Hepatocyte (in vitro differentiated cells): Measurements from ENCODE around the gene C19orf81.

ENCODE experiments used
- CTCF ChIP-seq: fragments of 200-600 bp; sonication (generic); IDR thresholded peaks from 2 replicates; pipeline ENCODE4 v1.5.1; 2016; ENCODE audit warnings: antibody characterized with exemption, mild to moderate bottlenecking; ENCODE audit not compliant: poor library complexity
- EZH2 ChIP-seq: fragments of 200-600 bp; sonication (generic); IDR thresholded peaks from 2 replicates; pipeline ENCODE4 v1.6.1; 2016; ENCODE audit warnings: antibody characterized with exemption, mild to moderate bottlenecking, borderline replicate concordance
- EZH2phosphoT487 ChIP-seq: fragments of 200-600 bp; sonication (generic); IDR thresholded peaks from one replicate; pipeline ENCODE4 v1.6.1; 2018; ENCODE audit warnings: antibody characterized with exemption, mild to moderate bottlenecking, low read depth, moderate library complexity; ENCODE audit not compliant: unreplicated experiment, severe bottlenecking

- TF ChIP-seq CTCF = peak; percentile 19
- no peak for TF ChIP-seq EZH2
- no peak for TF ChIP-seq EZH2phosphoT487
Observed at GRCh38 chr19:50663482-50663790, 14.2 kb downstream of the C19orf81 start.
